Endothelial cell of hepatic sinusoid (primary cell): ENCODE data around the gene ST3GAL3.

Source experiments
- in situ Hi-C: cut with HindIII; loops from 2 replicates; pipeline ENCODE4 v1.10.0; 2017; ENCODE audit warnings: low sequenced_read_pairs

The ST3GAL3 gene

GRCh38 chr1:43867976-43868740 lies 160.8 kb downstream of the ST3GAL3 start:
- in situ Hi-C loops, result no loop called here

GRCh38 chr1:43868741-43869067 lies 161.4 kb downstream of the ST3GAL3 start:
- in situ Hi-C loops, result no loop called here

GRCh38 chr1:43870306-43870705 lies 163.0 kb downstream of the ST3GAL3 start:
- in situ Hi-C loops, result no loop called here

GRCh38 chr1:43871181-43871910 lies 164.0 kb downstream of the ST3GAL3 start:
- in situ Hi-C loops, result no loop called here

- in situ Hi-C loops, result no loop called here
Observed at GRCh38 chr1:43872280-43872679, 164.9 kb downstream of the ST3GAL3 start.

- in situ Hi-C loops, result no loop called here
Observed at GRCh38 chr1:43873851-43874250, 166.5 kb downstream of the ST3GAL3 start.

- in situ Hi-C loops, result no loop called here
Observed at GRCh38 chr1:43874716-43875115, 167.4 kb downstream of the ST3GAL3 start.

GRCh38 chr1:43875331-43875730 lies 168.0 kb downstream of the ST3GAL3 start:
- in situ Hi-C loops, result no loop called here

GRCh38 chr1:43877101-43877500 lies 169.8 kb downstream of the ST3GAL3 start:
- in situ Hi-C loops, result no loop called here

- in situ Hi-C loops, result no loop called here
Observed at GRCh38 chr1:43878440-43878839, 171.1 kb downstream of the ST3GAL3 start.

GRCh38 chr1:43878854-43879253 lies 171.5 kb downstream of the ST3GAL3 start:
- in situ Hi-C loops, result no loop called here

- in situ Hi-C loops, result no loop called here
Observed at GRCh38 chr1:43879414-43879813, 172.1 kb downstream of the ST3GAL3 start.

GRCh38 chr1:43879996-43880395 lies 172.7 kb downstream of the ST3GAL3 start:
- in situ Hi-C loops, result no loop called here

GRCh38 chr1:43880604-43881003 lies 173.3 kb downstream of the ST3GAL3 start:
- in situ Hi-C loops, result no loop called here

- in situ Hi-C loops, result no loop called here
Observed at GRCh38 chr1:43881415-43881814, 174.1 kb downstream of the ST3GAL3 start.

GRCh38 chr1:43882763-43883162 lies 175.4 kb downstream of the ST3GAL3 start:
- in situ Hi-C loops, result no loop called here

- in situ Hi-C loops, result no loop called here
Observed at GRCh38 chr1:43883321-43883720, 176.0 kb downstream of the ST3GAL3 start.

- in situ Hi-C loops, result no loop called here
Observed at GRCh38 chr1:43885279-43885801, 178.0 kb downstream of the ST3GAL3 start.

GRCh38 chr1:43887748-43888147 lies 180.4 kb downstream of the ST3GAL3 start:
- in situ Hi-C loops, result no loop called here

- in situ Hi-C loops, result no loop called here
Observed at GRCh38 chr1:43890815-43891214, 183.5 kb downstream of the ST3GAL3 start.

GRCh38 chr1:43893006-43893405 lies 185.7 kb downstream of the ST3GAL3 start:
- in situ Hi-C loops, result no loop called here

- in situ Hi-C loops, result no loop called here
Observed at GRCh38 chr1:43898981-43899380, 191.6 kb downstream of the ST3GAL3 start.
